Stimulated activated naive CD8-positive, alpha-beta T cell treated with anti-CD3 and anti-CD28 coated beads, Interleukin-15, Interleukin-2, amounts not matched to agents 100 ng/mL and 50 ng/mL, for 24 hours (primary cell): ENCODE results near the gene PNPLA7.
A peak's percentile ranks its signal among the peaks of the same experiment; 100 is the strongest.

ENCODE experiments used
- H3K27ac Mint-ChIP-seq: one replicate; pipeline ENCODE4 v1.8.0; 2021; ENCODE audit warnings: mild to moderate bottlenecking, mixed read lengths
- H3K27me3 Mint-ChIP-seq: one replicate; pipeline ENCODE4 v1.8.0; 2021; ENCODE audit warnings: mixed read lengths
- H3K36me3 Mint-ChIP-seq: one replicate; pipeline ENCODE4 v1.8.0; 2021; ENCODE audit warnings: low read depth, mixed read lengths
- H3K4me1 Mint-ChIP-seq: one replicate; pipeline ENCODE4 v1.8.0; 2021; ENCODE audit warnings: low read depth, mixed read lengths
- H3K4me3 Mint-ChIP-seq: one replicate; pipeline ENCODE4 v1.8.0; 2021; ENCODE audit warnings: mild to moderate bottlenecking, mixed read lengths
- H3K9me3 Mint-ChIP-seq: one replicate; pipeline ENCODE4 v1.8.0; 2021; ENCODE audit warnings: mixed read lengths

Gene PNPLA7

DNA sequence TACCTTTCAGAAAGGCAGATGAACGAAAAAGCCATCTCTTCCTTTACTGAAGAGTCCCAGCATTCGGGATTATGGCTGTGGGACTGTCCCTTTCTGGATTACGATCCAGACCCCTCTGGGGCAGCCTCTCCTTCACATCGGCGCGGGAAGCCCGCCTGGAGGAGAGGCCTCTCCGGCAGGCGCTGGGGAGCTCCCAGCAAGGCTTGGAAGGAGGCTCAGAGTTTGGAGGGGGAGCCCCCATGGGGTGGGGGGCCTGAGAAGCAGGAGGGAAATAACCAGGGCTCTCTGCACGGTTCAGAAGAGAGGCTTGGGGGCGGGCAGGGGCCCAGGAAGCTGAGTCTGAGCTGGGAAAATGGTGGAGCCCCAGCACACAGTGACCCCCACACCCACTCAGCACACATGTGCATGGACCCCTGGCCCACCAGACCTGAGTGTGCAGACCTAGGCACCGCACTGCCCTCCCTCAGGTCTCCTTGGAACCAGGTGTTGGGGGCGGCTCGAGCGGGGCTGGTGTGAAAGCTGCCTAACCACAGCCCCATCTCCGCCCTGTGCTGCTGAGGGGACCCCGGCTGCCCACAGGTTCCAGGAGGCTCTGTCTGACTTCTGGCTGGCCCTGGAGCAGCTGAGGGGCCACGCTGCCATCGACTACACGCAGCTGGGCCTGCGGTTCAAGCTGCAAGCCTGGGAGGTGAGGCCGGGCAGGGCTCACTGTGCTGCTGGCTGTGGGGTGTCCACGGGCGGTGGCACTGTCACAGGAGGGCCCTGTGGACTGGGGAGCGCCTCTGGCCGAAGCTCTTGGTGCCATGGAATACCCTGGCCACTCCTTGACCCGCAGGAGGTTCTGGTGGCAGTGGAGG, 122.5 kb downstream of the PNPLA7 start:
- H3K4me1 Mint-ChIP-seq = peaks cover 6% of the 10 kb centered on the region
- H3K27me3 Mint-ChIP-seq = no peaks in the 10 kb centered on the region
- no peaks in the 10 kb centered on the region for H3K36me3 Mint-ChIP-seq
- no peak overlapping the region for H3K4me3 Mint-ChIP-seq
- H3K27ac Mint-ChIP-seq = no peak overlapping the region
- H3K9me3 Mint-ChIP-seq = no peaks in the 10 kb centered on the region

- Mint-ChIP-seq H3K4me1 (peaks cover 18% of the 10 kb centered on the region), H3K4me3 (no peak overlapping the region), H3K9me3 (no peaks in the 10 kb centered on the region), H3K27ac (no peak overlapping the region), H3K36me3 (no peaks in the 10 kb centered on the region), H3K27me3 (no peaks in the 10 kb centered on the region)
Observed at GRCh38 chr9:137426018-137426681, 124.1 kb downstream of the PNPLA7 start.

GRCh38 chr9:137423514-137424291, 126.5 kb downstream of the PNPLA7 start:
- Mint-ChIP-seq H3K4me1 (peaks cover 18% of the 10 kb centered on the region), H3K9me3 (no peaks in the 10 kb centered on the region), H3K36me3 (no peaks in the 10 kb centered on the region), H3K27ac (no peak overlapping the region), H3K4me3 (peak overlapping the region; percentile 57), H3K27me3 (no peaks in the 10 kb centered on the region)

DNA sequence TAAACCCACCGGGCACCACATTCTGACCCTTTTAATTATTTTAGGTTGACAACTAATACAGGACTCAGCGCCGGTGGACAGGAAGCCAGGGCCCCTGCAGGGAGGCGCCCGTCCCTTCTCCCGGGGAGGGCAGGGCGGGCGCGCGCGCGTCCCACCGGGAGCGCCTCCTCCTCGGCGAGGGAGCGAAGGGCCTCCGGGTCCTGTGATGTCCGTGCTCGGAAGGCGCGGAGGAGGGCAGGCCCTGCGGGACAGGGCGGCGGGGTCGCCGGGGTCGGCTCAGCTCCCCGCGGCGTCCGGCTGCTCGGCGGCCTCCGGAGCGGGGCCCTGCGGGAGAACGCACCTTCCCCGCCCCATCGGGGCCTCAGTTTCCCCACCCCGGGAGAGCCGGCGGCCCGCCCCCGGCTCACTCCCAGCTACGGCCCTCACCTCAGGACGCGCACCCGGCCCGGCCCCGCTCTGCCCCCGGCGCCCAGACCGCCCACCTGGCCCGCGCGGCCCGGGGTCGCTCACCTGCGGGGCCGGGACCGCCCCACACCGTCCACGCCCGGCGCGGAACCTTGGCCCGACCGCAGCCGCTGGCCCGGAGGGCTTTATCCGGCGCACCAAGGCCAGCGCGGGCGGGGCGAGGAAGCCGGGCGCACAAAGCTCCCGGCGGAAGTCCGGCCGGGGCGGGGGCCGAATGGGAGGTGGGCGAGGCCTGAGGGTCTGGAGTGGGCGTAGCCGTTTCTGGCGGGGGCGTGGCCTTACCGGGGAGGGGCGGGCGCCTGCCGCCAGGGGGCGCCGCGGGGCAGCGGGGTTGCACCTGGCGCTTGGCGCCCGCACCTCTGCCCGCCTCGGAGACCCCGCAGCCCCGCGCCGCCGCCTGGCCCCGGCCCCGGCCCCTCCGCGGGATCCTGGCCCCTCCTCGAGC, 127.3 kb downstream of the PNPLA7 start, which contains the start of the genes EXD3 and NOXA1:
TSS of gene EXD3 (minus strand) at position 559 of the 910 bp plus-strand sequence. CDS start 27,805 bp downstream, outside the sequence.
TSS of gene NOXA1 (plus strand) at position 790 of the 910 bp plus-strand sequence. CDS start 137 bp downstream, outside the sequence.
- peaks cover 18% of the 10 kb centered on the region for H3K4me1 Mint-ChIP-seq
- H3K4me3 Mint-ChIP-seq = peak within 1 kb of the TSS; percentile 89
- peak within 1 kb of the TSS; percentile 63 for H3K27ac Mint-ChIP-seq
- no peaks in the 10 kb centered on the region for H3K9me3 Mint-ChIP-seq
- no peaks in the 10 kb centered on the region for H3K27me3 Mint-ChIP-seq
- H3K36me3 Mint-ChIP-seq = no peaks in the 10 kb centered on the region

DNA sequence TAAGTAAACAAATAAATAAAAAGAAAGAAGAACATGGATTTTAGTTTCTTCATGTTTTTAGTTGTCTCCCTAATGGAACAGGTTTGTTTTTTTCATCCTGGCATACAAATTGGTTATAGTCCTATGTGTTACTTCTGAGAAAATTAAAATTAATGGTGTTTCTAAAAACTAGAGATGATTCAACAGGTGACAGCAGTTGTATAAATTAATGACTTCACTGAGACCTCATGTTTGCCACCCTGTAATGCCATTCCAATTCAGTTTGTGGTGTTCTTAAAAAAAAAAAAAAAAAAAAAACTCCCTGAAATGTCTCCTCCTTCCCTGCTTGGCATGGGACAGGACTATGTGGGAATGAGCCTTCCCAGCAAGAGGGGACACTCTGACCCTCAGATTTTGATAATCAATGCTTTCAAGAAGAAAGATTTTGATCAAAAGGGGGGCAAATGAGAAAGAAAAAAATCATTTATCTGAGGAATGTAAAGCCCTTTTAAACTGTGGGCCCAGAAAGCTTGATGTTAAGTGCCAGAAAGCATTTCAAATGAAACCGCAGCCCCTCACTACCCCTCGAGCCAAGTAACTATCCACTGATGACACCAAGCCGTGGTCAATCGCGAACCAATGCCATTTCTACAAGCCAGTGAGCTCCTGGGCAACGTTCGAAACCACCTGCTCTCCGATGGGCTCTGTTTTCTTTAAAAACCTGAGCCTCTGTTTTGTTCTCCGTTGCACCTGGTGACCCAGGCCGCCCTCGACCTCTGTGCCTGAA, 128.2 kb downstream of the PNPLA7 start:
- Mint-ChIP-seq H3K36me3 (no peaks in the 10 kb centered on the region), H3K27me3 (no peaks in the 10 kb centered on the region), H3K4me1 (peaks cover 18% of the 10 kb centered on the region), H3K27ac (peak overlapping the region; percentile 63), H3K9me3 (no peaks in the 10 kb centered on the region), H3K4me3 (peak overlapping the region; percentile 89)

DNA sequence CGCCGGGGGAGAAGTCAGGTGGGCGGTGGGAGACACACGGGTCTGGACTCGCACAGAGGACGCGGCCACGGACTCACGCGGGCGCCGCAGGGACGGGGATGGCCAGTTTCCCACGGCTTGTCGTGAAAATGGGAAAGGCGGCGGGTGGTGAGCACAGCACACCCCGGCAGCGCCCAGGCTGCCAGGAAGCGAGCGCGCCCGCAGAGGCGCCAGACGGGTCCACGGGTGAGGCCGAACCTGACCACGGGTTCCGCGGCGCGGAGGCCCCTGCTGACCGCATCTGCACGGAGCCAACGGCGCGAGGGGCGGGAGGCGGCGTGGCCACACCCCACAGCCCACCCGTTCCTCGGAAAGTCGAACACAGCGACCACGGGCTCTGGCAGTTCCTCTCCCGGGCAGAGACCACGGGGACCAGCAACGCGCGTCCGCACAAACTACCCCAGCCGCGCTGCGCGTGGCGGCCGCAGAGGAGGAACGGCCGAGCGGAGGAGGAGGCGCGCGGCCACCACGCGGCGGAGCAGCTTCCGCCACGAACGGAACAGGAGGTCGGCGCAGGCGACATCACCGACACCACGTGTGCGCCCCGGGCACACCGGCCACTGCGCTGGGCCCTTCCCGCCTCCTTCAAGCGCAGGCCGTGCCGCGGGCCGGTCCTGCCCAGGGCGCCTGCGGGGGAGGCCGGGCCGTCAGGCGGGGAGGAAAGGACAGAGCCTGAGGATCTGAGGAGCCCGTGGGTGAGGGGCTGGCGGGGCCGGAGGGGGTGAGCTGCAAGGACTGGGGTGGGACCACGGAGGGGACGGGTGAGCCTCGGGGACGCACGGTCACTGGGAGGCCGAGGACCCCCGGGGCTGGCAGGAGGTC, 132.8 kb downstream of the PNPLA7 start:
- Mint-ChIP-seq H3K27me3 (no peaks in the 10 kb centered on the region), H3K4me1 (peaks cover 19% of the 10 kb centered on the region), H3K36me3 (no peaks in the 10 kb centered on the region), H3K27ac (no peak overlapping the region), H3K4me3 (peak overlapping the region; percentile 26), H3K9me3 (no peaks in the 10 kb centered on the region)

GRCh38 chr9:137416563-137417151, 133.5 kb downstream of the PNPLA7 start:
- Mint-ChIP-seq H3K27ac (no peak overlapping the region), H3K9me3 (no peaks in the 10 kb centered on the region), H3K36me3 (no peaks in the 10 kb centered on the region), H3K4me1 (peaks cover 19% of the 10 kb centered on the region), H3K27me3 (no peaks in the 10 kb centered on the region), H3K4me3 (no peak overlapping the region)

DNA sequence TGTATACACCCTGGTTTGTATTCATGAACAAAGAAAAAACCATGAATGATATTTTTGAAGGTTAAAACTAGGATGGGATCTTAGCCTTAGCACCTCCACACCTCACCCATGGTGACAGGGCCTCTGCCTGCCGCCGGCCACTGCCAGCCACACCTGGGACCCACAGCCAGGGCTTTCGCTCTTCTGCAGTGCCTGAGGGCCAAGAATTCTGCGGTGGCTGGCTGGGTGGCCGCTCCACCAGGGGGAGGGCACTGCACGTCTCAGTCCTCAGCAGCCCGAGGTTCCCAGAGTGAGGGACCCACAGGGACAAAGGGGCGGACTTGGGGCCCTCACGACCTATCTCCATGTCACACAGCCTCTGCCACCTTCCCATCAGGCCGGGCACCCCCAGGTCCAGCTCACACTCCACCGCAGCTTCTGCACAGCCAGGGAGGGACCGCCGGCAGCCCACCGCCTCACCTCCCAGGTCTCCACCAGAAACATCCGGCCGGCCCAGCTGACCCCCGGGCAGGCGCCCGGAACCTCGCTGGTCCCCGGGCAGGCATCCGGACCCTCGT, 134.1 kb downstream of the PNPLA7 start:
- Mint-ChIP-seq H3K9me3 (no peaks in the 10 kb centered on the region), H3K4me3 (no peak overlapping the region), H3K4me1 (peaks cover 16% of the 10 kb centered on the region), H3K27me3 (no peaks in the 10 kb centered on the region), H3K36me3 (no peaks in the 10 kb centered on the region), H3K27ac (no peak overlapping the region)

- no peaks in the 10 kb centered on the region for H3K27me3 Mint-ChIP-seq
Observed at GRCh38 chr9:137415451-137415850, 134.8 kb downstream of the PNPLA7 start.

DNA sequence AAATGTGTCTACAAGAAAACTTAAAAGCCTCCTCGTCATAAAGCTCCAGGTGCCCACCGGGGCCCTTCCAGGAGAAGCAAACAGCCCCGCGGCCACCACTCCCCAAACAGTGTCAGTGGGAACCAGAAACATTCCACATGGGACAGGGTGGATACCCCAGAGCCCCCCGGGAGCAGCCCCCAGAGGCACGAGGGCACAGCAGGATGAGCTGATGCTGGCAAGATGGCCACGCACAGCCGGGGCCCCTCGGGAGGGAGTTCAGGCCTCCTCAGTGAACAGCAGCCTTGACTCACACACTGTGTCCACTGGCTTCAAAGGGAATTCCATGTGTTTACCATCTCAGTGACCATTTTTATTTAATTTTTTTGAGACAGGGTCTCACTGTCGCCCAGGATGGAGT, 137.8 kb downstream of the PNPLA7 start:
- H3K36me3 Mint-ChIP-seq = no peaks in the 10 kb centered on the region
- no peaks in the 10 kb centered on the region for H3K27me3 Mint-ChIP-seq

More at GRCh38 chr9:137415451-137415850, 134.8 kb downstream of the PNPLA7 start:
- Mint-ChIP-seq H3K9me3 (no peaks in the 10 kb centered on the region), H3K36me3 (no peaks in the 10 kb centered on the region), H3K27ac (no peak overlapping the region), H3K4me1 (peaks cover 18% of the 10 kb centered on the region), H3K4me3 (no peak overlapping the region)

DNA sequence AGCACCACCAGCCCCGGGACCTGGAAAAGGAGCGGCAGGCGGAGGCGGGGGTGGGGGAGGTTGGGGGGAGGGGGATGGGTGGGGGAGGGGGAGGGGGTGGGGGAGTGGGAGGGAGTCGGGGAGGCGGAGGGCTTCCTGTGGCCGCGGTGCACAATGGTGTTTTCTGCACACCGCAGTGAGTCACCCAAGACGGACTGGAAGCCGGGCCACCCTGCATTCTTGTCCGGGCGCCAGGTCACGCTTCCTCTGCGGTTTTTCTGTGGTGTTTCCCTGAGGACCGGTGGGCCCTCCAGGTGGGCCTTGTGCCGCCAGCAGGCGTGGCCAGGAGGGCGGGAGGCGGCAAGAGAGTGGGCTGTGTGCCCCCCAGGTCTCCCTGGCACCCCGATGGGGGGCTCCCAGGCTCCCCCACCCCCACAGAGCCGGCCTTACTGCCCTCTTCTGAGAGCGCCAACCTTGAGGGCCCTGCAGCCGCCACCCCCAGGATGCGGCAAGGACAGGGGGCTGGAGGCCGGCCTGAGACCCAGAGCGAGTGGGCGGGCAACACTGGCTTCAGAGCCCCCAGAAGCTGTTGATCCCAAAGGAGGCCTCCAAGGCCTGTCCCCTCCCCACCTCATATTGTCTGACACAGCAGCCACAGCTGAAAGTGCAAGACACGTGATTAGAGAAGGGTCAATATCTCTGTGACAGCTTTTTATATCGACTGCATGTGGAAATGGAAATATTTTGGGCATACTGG, 138.4 kb downstream of the PNPLA7 start:
- Mint-ChIP-seq H3K4me1 (peaks cover 22% of the 10 kb centered on the region), H3K9me3 (no peaks in the 10 kb centered on the region), H3K27ac (no peak overlapping the region), H3K36me3 (no peaks in the 10 kb centered on the region), H3K4me3 (no peak overlapping the region), H3K27me3 (no peaks in the 10 kb centered on the region)

More for the DNA sequence above, 137.8 kb downstream of the PNPLA7 start:
- Mint-ChIP-seq H3K4me3 (no peak overlapping the region), H3K9me3 (no peaks in the 10 kb centered on the region), H3K4me1 (peaks cover 22% of the 10 kb centered on the region), H3K27ac (no peak overlapping the region)

- H3K9me3 Mint-ChIP-seq = no peaks in the 10 kb centered on the region
- H3K27ac Mint-ChIP-seq = no peak overlapping the region
- peaks cover 24% of the 10 kb centered on the region for H3K4me1 Mint-ChIP-seq
- no peaks in the 10 kb centered on the region for H3K27me3 Mint-ChIP-seq
- H3K4me3 Mint-ChIP-seq = no peak overlapping the region
- H3K36me3 Mint-ChIP-seq = no peaks in the 10 kb centered on the region
Observed at GRCh38 chr9:137411260-137411644, 138.9 kb downstream of the PNPLA7 start.
